ENCODE measurements around the gene ARHGAP24.
"Not testable (repeated sequence)": the region's sequence is repeated elsewhere in the genome, so short reads cannot be mapped to it uniquely, and the experiment has no call there.

Gene ARHGAP24

DNA sequence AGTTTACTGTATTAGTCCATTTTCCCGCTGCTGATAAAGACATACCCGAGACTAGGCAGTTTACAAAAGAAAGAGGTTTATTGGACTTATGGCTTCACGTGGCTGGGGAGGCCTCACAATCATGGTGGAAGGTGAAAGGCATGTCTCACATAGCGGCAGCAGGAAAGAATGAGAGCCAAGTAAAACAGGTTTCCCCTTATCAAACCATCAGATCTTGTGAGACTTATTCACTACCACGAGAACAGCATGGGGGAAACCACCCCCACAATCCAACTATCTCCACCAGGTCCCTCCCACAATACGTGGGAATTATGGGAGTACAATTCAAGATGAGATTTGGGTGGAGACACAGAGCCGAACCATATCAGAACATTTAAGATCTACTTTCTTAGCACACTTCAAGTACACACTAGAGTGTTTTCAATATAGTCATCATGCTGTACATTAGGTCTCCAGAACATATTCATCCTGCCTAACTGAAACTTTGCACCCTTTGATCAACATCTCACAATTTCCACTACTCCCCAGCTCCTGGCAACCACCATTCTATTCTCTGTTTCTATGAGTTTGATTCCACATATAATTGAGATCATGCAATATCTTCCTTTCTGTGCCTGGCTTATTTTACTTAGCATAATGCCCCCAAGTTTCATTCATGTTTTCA is 341.0 kb downstream of the ARHGAP24 start:
- TF ChIP-seq, protein P1, sequence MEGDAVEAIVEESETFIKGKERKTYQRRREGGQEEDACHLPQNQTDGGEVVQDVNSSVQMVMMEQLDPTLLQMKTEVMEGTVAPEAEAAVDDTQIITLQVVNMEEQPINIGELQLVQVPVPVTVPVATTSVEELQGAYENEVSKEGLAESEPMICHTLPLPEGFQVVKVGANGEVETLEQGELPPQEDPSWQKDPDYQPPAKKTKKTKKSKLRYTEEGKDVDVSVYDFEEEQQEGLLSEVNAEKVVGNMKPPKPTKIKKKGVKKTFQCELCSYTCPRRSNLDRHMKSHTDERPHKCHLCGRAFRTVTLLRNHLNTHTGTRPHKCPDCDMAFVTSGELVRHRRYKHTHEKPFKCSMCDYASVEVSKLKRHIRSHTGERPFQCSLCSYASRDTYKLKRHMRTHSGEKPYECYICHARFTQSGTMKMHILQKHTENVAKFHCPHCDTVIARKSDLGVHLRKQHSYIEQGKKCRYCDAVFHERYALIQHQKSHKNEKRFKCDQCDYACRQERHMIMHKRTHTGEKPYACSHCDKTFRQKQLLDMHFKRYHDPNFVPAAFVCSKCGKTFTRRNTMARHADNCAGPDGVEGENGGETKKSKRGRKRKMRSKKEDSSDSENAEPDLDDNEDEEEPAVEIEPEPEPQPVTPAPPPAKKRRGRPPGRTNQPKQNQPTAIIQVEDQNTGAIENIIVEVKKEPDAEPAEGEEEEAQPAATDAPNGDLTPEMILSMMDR (IDR thresholded peaks at IDR 0.05; ENCODE audit: borderline replicate concordance, insufficient read depth, low read depth, low read length), result no peak

DNA sequence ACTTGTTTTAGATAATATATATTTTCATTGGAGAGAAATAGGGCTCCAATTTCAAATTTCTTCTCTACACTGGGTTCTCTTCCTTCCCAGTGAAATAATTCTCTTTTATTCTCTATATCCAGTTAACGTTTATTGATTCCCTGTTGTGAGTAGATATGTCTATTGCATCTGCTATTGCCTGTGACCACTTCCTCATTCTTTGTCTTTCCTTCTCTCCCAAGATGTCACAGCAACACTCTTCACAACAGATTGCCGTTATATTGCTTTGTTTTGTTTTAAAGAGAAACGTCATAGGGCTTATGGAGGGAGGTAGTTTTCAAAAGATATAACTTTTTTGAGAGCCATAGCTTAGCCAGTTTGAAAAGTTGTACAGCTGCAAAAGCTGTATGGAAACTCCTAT is 343.8 kb downstream of the ARHGAP24 start:
- TF ChIP-seq, protein P1 (IDR thresholded peaks at IDR 0.05; ENCODE audit: borderline replicate concordance, insufficient read depth, low read depth, low read length), result no peak

More for the DNA sequence above, 341.0 kb downstream of the ARHGAP24 start:
- H3K4me3 ChIP-seq (ENCODE audit: low read depth, low read length), result no peak overlapping the region

DNA sequence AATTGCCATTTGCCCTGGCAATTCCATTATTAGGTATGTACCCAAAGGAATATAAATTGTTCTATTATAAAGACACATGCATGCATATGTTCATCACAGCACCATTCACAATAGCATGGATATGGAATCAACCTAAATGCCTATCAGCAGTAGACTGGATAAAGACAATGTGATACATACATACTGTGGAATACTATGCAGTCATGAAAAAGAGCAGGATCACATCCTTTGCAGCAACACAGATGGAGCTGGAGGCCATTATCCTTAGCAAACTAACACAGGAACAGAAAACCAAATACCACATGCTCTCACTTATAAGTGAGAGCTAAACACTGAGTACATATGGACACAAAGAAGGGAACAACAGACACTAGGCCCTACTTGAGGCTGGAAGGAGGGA is 345.2 kb downstream of the ARHGAP24 start:
- H3K4me3 ChIP-seq (ENCODE audit: low read depth, low read length), result not testable (repeated sequence)

More for the DNA sequence above, 343.8 kb downstream of the ARHGAP24 start:
- no peak overlapping the region for H3K4me3 ChIP-seq (ENCODE audit: low read depth, low read length)

DNA sequence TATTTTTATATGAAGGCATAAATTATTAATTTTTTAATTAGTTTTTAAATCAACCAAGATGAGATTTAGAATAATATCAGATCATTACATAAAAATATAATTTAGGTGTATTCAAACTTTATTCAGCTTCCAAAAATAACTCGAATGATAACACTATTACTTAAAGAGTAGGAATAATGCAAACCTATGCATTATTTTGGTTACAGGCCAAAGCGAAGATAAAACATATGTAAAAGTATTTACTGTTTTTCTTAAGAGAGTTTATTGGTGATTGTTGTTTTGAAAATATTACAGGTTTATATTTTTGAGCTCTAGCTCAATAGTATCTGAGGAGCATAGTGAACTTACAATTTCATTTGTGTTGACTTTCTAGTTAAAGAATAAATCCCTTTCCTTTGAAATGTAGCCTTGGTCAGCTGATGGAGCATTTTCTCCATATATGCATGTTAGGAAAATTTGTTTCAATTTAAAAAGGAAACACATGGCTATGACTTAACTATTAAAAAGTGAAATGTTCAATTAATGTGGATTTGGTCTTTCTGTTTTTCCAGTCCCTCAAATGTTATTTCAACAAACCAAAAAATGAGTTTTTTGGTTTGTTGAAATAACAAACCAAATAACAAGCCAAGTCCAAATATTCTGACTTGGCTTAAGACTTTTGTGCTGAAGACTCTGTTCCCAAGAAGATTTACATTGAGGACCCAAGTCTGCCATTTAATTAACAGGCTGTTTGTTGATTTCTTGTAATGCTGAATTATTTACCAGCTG is 346.9 kb downstream of the ARHGAP24 start:
- H3K4me3 ChIP-seq (ENCODE audit: low read depth, low read length), result no peak overlapping the region
- TF ChIP-seq, protein P1 (IDR thresholded peaks at IDR 0.05; ENCODE audit: borderline replicate concordance, insufficient read depth, low read depth, low read length), result no peak

DNA sequence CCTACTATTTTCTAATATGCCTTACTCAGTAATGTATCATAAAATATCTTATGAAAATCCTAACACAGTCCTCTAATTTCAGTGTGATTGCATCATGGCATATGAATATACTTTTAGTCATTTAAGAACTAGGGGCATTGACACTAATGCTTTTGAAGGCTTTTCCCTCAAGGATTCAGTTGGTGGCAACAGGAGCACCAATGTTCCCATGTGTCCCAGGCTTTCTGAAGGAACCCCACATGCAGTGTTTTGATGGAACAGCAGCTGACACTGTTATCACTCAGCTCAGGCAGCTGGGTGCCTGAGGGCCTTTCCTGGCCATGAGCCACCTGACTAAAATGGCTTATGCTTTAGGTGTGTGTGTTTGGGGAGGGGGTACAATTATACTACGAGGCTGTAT is 348.3 kb downstream of the ARHGAP24 start:
- TF ChIP-seq, protein P1 (IDR thresholded peaks at IDR 0.05; ENCODE audit: borderline replicate concordance, insufficient read depth, low read depth, low read length), result no peak
- H3K4me3 ChIP-seq (ENCODE audit: low read depth, low read length), result no peak overlapping the region

DNA sequence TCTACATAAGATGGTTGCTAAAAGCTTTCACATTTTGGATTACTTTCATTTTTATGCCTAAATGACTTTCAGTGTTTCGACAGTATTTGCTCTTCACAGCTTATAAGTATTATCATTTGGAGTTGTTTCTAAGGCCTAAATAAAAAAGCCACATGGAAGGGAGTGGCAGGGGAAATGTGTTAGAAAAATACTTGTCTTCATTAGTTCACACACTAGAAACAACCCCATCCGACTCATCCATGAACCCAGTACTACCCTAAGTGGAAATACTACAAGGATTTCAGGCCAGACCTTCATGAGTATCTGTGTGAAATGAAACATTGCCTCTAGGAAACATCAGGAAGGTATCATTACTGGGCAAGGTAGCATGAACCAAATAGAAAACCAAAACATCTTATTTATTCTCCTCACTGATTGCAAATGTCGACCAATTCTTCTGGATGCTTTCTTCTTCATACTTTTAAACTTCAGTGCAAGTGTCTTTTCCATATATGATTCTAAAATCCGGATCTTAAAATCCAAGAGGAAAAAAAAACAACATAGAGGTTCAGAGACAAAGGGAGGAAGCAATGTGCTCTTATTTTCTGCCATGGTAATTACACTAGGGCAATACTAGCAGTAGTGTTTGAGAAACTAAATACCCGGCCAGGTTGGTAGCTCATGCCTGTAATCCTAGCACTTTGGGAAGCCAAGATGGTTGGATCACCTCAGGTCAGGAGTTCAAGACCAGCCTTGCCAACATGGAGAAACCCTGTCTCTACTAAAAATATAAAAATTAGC is 349.4 kb downstream of the ARHGAP24 start:
- H3K4me3 ChIP-seq (ENCODE audit: low read depth, low read length), result no peak overlapping the region

More for the DNA sequence above, 349.4 kb downstream of the ARHGAP24 start:
- TF ChIP-seq, protein P1 (IDR thresholded peaks at IDR 0.05; ENCODE audit: borderline replicate concordance, insufficient read depth, low read depth, low read length), result no peak
